SW 1271 (cell line): ENCODE measurements around the gene CCDC136.
A peak's percentile ranks its signal among the peaks of the same experiment; 100 is the strongest.

Experiments used
- DNase-seq, 2 experiments: peaks; one replicate each; lab custom pipeline; 2025; lab: John Stamatoyannopoulos, UW

The CCDC136 gene

DNA sequence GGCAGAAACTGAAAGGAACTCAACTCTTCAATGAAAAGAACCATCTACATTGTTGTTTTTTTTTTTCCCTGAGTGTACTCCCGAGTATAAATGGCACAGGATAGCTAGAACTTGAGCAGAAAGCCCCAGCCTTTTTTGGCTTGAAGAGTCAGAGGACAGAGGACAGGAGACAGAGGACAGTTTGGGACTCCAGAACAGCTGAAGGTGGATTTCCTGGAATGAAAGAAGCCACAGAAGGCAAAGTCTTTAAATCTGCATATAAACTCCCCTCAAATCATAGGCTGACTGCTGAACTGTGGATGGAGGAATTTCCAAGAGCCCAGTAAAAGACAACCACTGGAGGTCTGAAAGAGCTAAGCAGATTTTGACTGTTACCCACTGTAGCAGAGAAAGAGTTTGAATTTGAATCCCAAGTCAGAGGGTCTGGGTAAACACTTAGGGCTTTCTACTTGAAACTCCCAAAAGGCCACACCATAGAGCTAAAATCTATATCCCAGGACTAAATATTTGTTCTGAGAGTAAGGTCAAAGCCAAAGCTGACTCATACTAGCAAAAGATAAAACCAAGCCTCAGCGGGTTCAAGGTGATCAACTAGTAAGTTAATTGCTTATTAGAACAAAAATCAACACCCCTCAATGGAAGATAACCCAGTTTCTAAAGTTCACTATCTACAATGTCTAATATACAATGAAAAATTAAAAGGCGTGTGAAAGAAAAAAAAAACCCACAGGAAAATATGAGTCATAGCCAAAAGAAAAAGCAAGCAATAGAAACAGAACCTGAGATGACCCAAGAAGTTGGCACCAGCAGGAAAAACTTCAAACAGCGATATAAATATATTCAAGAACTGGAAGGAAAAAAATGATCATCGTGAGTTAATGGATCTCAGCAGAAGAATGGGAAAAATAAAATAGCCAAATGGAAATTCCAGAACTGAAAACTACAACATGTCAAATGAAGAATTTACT is 14.3 kb upstream of the CCDC136 start:
- no peak for DNase-seq

DNA sequence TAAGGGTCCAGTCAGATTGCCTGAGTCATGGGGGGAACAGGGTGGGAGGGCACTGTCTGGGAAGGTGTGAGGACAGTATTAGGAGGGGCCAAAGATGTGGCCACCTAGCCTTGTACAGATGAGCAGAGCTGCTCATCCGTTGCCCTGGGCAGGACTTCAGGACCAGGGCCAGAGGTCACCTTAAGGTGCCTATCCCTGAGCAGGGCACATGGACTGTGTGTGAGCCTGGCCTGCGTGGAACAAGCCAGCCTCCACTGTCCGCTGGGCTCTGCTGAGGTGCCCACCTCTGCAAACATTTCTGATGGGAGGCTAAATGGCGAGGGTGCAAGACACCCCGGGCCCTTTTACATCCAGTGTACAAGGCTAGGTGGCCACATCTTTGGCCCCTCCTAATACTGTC is 12.8 kb upstream of the CCDC136 start:
- DNase-seq: no peak

DNA sequence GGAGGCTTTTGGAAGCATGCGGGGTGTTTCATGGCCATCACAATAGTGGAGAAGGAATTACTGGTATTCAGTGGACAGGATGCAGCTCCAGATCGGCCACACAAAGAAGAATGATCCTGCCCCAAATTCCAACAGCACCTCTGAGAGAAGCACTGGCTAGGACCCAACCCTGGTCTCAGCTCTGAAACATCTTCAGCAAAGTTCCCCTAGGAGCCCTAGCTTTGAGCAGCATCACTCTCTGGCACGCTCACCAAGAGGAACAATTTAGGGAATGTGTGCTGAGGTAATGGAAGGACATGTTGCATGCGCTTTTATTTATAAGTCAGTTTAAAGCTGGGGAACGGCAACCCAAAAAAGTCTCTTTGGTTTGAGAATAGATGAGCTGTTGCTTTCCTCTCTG is 10.6 kb upstream of the CCDC136 start:
- DNase-seq: no peak

DNA sequence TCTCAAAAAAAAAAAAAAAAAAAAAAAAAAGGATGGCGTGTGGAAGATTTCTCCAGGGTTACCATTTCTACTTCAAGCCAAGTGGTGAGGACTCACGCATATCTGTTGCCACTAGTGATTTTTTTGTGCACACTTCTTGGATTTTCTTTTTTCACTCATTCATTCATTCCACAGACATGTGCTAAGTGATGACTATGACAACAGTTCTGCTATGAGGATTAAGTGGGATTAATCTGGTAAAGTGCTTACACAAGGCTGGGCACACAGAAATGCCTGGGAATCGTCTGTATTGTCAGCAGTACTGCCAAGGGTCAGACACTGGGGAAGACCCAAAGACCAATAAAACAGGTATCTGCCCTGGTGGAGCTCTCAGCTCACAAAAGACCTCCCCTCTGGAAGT is 9.9 kb upstream of the CCDC136 start:
- DNase-seq: no peak

DNA sequence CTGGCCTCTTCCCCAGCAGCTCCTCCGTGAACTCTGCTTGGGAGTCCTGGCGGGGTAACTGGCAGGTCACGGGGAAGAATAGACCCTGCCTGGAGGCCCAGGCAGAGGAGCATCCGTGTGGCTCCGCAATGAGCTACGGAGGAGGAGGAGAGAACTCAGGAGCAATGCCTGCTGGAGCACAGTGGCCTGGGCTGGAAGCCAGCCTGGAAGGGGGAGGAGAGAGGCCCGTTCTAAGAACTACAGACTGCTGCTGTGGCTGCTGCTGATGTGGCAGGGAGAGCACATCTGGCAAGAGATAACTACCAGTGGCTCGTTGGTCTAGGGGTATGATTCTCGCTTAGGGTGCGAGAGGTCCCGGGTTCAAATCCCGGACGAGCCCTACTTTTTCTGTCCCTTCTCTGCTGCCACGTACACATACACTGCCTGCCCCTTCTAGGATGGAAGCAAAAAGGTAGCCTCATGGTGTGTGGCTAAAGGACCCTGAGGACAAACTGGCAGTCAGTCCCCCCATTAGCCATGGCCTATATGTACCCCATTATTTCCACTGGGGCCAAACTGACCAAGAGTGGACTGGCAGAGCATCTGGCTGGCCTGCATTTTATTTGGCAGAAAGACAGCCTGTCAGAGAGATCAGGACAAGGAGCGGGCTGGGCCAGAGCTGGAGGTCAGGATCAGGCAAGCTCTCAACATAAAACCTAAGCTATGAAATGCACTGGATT is 8.5 kb upstream of the CCDC136 start:
- DNase-seq: peak in 1 of 2 experiments; percentile 17

DNA sequence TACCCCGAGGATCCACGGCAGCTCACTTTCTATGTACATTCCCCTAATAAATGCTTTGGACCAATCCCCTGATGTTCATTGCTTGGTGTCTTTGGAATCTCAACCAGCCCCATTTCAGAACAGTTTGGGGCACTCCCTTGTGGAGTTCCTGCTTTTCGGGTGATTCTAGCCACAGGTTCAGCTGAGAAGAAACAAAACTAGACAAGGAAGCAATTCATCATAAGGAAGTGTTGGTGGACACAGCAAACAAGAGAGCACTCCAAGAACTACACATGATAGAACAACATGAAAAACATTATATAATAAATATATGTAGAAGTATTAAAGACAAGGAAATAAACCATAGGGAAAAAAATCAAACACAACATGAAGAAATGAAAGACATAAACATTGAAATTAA is 6.0 kb upstream of the CCDC136 start:
- DNase-seq: no peak

DNA sequence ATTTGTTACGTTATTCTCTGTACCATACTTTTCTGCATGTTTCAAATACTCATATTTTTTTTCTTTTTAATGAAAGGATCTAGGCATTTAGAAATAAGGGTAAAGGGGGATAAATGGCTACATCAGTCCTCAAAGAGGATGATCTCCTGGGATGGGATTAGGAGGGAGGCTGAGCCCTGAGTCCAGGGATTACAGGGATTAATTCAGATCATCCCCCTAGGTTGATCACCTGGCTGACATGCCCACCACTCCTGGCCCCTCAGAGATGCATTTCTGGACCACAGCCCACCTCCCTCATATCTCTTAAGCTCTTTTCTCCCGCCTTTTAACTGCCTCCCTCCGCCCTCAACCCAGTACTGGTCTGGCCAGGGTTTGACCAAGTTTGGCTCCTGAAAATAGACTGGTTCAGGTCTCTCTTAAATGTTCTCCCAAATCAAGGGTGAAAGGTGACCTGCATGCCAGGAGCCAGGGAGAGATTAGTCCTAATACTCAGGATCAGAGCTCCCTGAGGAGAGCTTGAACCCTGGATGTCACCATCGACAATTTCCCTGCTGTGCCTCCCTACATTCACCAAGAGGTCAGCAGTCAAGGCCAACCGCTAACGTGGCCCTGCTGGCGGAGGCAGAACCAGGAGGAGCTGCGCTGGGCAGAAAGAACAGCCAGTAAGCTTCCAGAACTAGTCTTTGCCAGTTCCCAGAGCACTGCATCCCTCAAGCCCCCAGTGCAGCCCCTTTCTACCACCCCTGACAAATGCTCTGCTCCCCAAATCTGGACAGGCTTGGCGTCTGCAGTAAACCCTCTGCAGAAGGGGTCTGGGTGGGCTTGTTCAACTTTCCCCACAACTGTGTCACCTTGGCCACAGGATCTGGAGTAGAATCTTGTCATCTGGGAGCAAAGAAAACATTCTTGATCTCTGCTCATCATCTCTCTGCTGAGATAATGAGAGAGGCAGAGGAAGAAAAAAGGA is 3.0 kb upstream of the CCDC136 start:
- DNase-seq: no peak

DNA sequence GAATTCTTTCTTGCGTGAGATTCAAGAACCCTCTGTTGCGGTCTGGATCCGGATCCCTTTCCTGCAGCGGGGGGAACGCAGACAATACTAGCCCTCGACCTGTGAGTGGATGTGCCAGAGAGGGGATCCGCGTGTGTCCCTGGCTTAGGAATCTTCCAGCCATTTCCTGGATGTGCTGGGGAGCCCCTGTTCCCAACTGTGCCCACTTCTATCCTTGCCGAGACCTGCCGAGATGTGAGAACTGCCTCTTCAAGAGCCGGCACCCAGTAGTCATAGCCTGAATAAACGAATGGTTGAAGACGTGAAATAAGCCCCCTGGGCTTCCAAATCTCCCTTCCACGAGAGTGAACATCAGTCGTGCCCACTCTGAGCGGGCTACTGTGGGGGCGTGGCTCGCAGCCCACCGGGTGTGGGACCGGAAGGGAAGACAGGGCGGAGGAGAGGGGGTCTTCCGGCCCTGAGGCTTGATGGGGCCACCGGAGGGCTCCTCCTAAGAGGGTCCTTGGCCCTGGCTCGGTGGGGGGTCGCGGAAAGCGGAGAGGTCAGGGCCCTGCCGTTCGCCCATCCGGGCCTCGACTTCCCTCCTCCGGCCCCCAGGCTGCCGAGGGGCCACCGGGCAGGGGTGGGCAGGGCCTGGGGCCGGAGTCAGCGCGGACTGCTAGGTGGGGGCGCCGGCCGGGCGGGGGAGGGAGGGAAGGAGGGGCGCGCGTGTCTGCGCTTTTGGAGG is 1.3 kb upstream of the CCDC136 start:
- DNase-seq: no peak

DNA sequence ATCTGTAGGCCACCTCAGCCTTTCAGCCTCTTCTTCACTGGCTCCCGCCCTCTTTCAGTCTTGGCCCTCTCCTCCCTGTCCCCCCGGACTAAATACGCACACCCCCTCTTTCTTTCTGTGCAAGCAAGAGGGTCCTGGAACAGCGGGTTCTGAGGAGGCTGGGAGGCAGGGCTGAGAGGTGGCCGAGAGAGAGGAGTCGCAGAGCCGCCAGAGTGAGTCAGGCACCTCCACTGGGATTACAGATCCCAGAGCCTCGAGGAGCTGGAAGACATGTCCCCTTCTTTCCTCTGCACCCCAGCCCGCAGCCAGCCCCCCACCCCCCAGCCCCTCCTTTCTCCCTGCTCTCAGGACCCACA is 182 bp downstream of the CCDC136 start:
- DNase-seq: no peak

DNA sequence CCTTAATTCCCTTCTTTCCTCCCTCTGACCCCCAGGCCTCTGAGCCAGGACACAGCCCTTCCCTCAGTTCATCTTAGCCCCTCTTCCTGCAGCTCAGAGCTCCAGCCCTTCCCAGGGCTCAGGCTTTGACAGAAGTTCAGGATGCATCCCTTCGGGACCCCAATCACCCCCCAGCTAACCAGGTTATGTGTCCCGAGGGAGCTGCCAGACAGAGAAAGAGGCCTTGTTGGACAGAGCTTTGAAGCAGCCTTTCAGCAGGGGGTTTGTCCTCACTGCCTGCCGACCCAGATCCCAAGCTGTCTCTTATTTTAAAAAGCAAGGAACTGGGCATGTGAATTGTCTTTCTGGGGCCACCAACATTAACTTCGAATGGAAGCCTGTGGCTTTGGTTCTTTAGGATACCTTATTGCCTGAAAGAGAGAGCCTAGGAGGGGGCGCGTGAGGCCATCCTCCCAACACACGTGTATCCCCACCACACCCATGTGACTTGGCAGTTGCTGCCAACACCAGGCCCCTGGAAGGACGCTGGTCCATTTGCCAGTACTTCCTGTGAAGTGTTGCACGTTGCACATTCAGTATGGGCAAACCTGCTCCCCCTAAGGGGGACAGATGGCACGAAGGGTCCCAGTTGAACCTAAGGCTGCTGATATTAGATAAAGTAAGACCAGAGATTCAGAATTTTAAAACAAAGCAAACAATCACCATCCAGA is 858 bp downstream of the CCDC136 start:
- DNase-seq: no peak

DNA sequence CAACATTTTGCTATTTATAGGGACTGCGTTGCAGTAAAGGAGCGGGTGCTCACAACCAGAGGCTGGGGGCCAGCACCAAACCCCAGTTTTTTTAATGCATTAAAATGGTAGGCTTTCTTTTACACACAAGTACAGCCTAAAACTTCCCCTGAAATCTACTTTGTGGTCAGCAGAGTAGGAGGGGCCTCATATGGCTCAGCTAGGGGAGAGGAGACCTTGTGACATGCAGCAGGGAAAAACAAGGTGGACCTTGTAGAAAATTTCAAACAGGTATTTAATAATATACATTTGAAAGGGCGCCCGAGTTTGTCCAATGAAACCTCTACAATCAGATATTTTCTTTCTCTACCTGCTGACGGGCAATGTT is 1.4 kb downstream of the CCDC136 start:
- DNase-seq: no peak

DNA sequence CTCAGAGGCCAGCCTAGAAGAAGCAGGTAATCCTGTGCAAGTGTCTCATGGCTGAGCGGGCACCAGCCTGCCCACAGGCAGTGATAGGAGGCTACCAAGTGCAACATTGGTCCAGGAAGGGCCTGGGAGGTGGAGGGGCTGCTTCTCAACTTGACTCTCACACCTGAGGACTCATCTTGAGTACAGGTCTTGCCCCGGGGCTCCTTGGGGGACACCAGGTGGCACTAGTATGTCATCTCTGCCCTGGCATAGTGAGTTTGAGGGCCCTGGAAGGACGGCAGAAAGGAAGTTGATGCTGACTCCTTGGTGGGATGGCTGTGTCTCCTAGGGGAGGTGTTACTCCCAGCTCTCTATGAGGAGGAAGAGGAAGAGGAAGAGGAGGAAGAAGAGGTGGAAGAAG is 2.3 kb downstream of the CCDC136 start:
- DNase-seq: no peak

DNA sequence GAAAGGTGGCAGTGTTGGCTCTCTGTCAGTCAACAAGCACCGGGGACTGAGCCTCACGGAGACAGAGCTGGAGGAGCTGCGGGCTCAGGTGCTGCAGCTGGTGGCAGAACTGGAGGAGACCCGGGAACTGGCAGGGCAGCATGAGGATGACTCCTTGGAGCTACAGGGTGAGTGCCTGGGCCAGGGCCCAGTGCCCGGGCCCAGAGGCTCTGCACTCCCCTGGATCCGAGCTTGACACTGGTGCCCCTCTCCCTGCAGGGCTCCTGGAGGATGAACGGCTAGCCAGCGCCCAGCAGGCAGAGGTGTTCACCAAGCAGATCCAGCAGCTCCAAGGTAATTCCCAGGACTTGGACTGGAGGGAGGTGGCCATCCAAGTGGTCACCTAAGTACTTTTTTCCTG is 2.7 kb downstream of the CCDC136 start:
- no peak for DNase-seq

DNA sequence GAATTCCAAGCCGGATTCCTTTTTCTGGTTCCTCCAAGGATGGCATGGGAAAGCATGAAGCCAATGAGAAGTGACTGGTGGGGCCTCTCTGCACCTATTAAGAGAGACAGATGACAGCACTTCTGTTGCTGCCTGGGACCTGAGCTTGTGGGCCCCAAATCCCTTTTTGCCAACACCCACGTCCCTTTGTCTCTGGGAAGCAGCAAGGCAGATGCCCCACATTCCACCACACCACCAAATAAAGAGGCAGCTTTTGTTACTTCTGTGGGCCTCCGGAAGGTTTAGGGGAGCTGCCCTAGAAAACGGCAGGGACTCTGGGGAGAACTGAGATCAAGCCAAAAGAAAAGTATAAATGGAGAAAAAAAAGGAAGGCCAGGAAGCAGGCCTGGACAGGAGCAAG is 3.4 kb downstream of the CCDC136 start:
- no peak for DNase-seq

DNA sequence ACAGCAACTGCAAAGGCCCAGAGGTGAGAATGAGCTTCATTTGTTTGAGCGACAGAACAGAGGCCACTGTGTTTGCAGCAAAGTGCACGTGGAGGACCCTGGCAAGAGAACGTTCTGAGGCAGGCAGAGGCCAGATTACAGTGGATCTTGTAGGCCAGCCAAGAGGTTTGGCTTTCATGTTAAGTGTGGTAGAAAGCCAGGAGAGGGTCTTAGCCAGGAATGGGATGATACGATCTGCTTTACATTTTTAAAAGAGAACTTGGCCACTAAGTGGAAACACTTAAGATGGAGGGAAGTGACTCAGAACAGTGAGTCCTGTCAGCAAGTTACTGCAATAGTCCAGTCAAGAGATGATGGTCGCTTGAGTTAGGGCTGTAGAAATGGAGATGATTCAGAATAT is 4.6 kb downstream of the CCDC136 start:
- no peak for DNase-seq

DNA sequence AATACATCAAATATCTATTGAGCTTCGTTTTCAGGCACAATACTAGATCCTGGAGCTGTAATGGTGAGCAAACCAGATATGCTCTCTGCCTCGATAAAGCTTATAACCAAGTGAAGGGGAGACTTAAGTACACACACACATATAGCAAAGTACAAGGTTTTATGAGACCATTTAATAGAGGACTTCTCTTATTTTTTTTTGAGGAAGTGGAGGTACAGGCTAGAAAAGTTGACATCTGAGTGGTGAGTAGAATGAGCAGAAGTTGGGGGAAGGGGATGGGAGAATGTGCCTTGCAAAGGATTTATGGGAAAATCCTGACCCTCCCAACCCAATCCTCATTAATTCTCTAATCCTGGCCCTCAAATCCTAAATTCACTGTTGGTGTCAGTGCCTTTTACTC is 7.7 kb downstream of the CCDC136 start:
- no peak for DNase-seq

DNA sequence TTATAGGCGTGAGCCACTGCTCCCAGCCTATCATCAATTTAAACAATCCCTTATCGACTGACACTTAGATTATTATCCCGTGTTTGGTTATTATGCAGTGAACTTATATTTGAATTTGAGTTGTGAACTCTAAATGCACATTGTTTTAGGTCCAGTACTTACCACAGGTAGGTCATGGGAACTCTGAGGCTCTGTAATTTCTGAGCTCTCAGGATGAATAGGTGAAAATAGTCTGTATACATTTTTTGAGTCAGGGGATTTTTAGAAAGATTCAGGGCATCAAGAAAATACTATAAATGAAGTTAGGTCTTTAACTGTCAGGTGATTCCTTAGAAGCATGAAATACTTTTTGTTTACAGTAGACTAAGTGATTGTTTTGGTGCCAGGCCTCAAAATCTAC is 8.8 kb downstream of the CCDC136 start:
- no peak for DNase-seq

DNA sequence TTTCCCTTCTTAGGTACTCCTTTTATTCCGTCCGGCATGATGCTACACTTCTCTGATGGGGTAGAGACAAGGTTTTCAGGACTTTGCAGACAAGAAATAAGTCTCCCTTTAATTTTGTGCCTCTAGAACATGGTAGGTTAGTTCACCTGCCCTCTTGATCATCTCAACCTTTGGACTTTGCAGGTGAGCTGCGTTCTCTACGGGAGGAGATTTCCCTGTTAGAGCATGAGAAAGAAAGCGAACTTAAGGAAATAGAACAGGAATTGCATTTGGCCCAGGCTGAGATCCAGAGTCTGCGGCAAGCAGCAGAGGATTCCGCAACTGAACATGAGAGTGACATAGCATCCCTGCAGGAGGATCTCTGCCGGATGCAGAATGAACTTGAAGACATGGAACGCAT is 9.2 kb downstream of the CCDC136 start:
- no peak for DNase-seq

DNA sequence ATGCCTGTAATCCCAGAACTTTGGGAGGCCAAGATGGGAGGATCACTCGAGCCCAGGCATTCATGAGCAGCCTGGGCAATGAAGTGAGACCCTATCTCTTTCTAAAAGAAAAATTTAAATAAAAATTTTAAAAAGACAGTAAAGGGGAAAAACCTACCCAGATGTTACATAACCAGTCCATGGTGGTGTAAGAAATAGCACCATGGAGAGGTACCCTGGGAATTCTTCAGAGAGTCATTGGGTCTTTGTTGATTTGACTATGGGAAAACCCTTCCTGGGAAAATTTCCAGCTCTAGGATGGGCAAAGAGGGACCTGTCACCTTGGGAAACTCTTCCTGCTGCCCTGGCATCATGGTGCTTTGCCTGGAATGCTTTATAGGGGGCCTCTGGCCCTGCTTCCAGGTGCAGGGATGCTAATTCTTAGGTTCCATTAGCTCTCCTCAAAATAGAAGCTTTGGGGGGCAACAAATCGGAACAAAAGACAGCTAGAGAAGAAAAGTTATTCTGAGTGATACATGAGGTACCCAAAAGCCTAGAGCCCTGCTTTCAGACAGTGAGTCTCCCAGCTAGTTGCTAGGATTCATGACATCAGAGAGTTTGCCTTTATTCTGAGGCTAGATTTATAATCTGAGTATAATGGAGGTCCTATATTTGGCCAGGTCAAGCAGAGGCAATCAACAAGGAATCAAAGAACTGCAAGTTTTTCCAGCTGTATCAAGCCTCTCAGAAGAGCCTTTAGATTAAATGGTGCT is 10.1 kb downstream of the CCDC136 start:
- DNase-seq: no peak

DNA sequence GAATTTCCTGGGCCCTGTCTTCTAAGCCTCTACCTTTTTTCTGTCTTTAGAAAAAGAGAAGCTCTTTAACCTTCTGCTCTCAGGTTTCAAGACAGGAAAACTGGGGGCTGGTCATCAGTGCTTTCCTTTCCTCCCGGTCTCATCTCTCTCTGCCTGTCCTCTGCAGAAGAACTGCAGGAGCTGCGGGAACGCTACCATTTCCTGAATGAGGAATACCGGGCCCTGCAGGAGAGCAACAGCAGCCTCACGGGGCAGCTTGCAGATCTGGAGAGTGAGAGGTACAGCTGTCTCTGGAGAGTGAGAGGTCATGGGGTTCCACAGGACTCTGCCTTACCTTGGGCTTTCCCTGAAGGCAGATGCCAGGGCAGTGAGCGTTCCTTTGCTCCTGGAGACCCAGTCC is 12.7 kb downstream of the CCDC136 start:
- DNase-seq: no peak
